ENCODE data around the gene SIRPA.

SIRPA gene

GRCh38 chr20:1975291-1975690 lies 80.1 kb downstream of the SIRPA start:
- Mint-ChIP-seq H3K36me3 (no peaks in the 10 kb centered on the region), H3K4me1 (no peaks in the 10 kb centered on the region), H3K27me3 (peaks cover 13% of the 10 kb centered on the region), H3K4me3 (no peak overlapping the region), H3K27ac (no peak overlapping the region), H3K9me3 (no peaks in the 10 kb centered on the region)

GRCh38 chr20:1979106-1979778 lies 84.0 kb downstream of the SIRPA start:
- H3K4me3 Mint-ChIP-seq: no peak overlapping the region
- H3K27ac Mint-ChIP-seq: no peak overlapping the region
- H3K36me3 Mint-ChIP-seq: no peaks in the 10 kb centered on the region
- peaks cover 18% of the 10 kb centered on the region for H3K27me3 Mint-ChIP-seq
- H3K4me1 Mint-ChIP-seq: no peaks in the 10 kb centered on the region
- no peaks in the 10 kb centered on the region for H3K9me3 Mint-ChIP-seq

- H3K4me3 Mint-ChIP-seq: no peak overlapping the region
- no peak overlapping the region for H3K27ac Mint-ChIP-seq
- H3K36me3 Mint-ChIP-seq: no peaks in the 10 kb centered on the region
- no peaks in the 10 kb centered on the region for H3K9me3 Mint-ChIP-seq
- H3K27me3 Mint-ChIP-seq: peaks cover 20% of the 10 kb centered on the region
- H3K4me1 Mint-ChIP-seq: no peaks in the 10 kb centered on the region
Observed at GRCh38 chr20:1982686-1983085, 87.5 kb downstream of the SIRPA start.

DNA sequence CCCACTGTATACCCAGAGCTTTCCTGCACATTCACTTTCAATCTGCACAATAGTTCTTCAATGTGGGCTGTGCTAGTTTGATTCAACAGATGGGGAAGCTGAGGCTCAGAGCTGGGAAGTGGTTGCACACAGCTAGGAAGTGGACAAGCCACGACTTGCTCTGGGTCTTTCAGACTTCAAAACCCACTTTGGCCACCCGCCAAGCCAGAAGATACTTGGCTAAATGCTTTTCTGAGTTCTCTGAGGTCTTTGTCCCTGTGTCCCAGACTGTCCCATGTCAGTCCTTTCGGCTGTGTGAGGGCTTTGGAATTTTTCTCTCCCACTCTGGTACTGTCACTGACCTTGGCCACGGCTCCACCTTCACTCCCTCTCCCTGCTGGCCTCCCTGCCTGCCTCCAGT lies 88.1 kb downstream of the SIRPA start:
- no peaks in the 10 kb centered on the region for H3K4me1 Mint-ChIP-seq
- no peak overlapping the region for H3K4me3 Mint-ChIP-seq
- H3K27me3 Mint-ChIP-seq: peaks cover 21% of the 10 kb centered on the region

DNA sequence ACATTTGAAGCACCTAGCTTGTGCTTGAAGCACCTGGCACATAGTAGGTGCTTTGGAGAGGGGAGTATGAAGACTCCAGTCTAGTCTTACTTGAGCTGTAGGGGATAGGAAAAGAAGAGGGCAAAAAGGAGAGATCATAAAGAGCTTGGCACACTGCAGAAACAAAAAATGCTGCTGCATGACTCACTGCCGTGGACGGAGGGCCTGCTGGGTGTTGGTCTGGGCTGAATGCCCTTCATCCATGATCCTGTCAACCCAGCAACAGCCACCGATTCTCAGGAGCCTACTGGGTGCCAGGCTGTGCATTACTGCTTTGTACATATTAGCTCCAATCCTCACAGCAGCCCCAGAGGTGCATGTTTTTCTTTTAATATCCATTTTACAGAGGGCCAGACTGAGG lies 92.6 kb downstream of the SIRPA start:
- Mint-ChIP-seq H3K27ac (no peak overlapping the region), H3K36me3 (no peaks in the 10 kb centered on the region), H3K4me3 (no peak overlapping the region), H3K27me3 (peaks cover 15% of the 10 kb centered on the region), H3K9me3 (no peaks in the 10 kb centered on the region), H3K4me1 (no peaks in the 10 kb centered on the region)

More for the DNA sequence above, 88.1 kb downstream of the SIRPA start:
- no peaks in the 10 kb centered on the region for H3K9me3 Mint-ChIP-seq
- H3K27ac Mint-ChIP-seq: no peak overlapping the region
- no peaks in the 10 kb centered on the region for H3K36me3 Mint-ChIP-seq
